Fibroblast of skin of abdomen (primary cell): ENCODE results near the gene NFATC1.
A peak's percentile ranks its signal among the peaks of the same experiment; 100 is the strongest.

ENCODE experiments used
- DNase-seq: peaks from one replicate; pipeline ENCODE4 v3.0.0-alpha.2; 2013

Gene NFATC1

DNA sequence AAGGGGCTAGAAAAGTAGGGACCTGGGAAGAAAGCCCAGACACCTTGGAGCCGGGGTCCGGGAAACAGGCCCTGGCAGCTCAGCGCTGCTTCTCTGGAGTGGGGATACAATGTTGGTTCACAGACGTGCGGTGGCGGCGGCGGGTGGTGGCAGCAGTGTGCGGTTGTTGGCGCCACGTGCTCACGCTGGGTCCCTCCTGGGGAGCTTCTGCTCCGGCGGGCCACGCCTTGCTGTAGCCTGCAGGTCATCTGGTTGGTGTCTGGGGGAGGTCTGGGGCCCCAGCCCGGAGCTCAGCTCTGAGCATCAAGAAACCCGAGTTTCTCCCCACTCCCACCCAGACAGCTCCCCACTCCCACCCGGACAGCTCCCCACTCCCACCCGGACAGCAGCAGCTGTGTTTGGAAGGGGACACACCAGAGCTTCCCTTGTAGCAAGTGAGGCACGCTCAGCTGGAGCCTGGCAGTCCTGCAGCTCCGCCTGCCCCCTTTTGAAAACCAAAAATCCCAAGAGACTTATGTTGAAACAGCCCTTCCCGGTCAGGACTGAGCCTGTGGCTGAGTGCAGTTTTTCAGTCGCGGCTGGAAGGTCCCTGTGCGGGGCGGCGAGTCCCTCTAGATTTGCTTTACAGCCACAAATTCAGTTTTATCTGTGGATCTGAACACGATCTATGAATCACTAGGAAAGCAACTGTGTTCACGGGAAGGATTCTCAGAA lies 46.9 kb downstream of the NFATC1 start:
- peak; percentile 51 for DNase-seq

DNA sequence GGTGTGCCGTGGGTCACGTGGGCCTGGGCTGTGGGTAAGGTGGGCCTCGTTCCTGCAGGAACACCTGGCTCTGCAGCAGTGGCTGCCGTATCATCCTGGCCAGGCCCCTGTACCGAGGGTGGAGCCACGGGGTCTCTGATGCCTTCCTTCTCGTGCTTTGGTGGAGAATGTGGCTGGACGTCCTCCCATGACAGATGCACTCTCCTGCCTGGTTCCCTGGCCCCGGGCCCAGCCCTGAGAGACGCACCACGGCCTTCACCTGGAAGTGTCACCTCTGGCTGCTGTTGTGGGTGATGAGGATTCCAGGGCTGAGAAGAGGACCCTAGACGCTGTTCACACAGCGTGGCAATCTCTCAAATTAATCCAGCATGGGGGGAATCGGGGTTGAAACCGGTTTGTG lies 49.5 kb downstream of the NFATC1 start:
- DNase-seq: no peak

DNA sequence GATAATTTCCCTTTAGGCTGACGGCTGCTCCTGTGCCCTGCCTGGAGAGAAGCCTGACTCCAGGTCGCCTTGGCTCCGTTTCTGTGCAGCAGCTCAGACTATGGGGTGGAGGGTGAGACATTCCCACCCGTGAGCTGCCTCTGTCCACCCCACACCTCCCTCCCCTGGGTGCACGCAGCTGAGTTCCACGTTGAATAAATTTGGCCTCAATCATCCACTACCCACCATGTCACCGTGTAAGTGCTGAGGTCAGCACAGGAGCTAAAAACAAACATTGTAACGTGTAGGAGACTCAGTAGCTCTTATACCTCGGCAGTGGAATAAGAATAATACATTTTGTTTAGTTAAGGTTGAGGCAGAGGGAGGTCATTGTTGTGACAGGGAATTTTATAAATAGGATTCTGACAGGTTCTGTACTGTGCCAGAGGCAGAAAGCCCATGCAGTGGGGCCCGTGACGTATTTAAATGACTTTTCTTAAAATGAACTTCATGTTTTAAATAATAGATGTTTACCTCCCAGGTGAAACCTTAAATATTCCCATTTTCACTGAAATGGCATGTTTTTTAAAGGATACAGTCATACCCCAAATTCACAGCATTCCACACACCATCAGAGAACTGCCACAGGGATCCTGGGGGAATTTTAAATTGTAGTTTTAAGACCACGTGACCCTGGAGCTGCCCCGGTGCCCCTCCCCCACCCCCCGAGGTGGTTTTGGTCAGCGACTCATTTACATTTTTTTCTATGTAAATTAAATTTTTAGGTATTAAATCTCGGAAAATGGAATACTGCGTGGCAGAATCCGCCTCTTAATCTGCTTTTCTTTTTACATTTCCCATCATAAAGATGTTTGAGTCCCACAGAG lies 50.2 kb downstream of the NFATC1 start:
- DNase-seq: peak; percentile 56

DNA sequence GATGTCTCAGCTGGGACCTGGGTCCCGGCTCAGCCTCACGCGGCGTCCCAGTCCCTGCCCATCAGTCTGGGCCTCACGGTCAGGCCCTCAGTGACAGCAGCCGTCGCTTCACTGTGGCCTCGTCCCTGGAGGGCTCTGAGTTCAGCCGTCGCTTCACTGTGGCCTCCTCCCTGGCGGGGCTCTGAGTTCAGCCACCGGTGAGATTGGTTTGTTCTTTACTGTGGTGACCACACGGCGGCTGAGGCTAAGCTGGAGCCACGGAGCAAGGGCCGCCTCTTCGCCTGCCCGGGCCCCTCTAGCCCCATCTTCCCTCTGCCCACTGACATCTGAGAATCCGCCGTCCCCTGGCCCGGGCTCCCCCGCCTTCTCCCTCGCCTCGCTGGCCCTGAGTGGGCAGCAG lies 51.2 kb downstream of the NFATC1 start:
- no peak for DNase-seq

DNA sequence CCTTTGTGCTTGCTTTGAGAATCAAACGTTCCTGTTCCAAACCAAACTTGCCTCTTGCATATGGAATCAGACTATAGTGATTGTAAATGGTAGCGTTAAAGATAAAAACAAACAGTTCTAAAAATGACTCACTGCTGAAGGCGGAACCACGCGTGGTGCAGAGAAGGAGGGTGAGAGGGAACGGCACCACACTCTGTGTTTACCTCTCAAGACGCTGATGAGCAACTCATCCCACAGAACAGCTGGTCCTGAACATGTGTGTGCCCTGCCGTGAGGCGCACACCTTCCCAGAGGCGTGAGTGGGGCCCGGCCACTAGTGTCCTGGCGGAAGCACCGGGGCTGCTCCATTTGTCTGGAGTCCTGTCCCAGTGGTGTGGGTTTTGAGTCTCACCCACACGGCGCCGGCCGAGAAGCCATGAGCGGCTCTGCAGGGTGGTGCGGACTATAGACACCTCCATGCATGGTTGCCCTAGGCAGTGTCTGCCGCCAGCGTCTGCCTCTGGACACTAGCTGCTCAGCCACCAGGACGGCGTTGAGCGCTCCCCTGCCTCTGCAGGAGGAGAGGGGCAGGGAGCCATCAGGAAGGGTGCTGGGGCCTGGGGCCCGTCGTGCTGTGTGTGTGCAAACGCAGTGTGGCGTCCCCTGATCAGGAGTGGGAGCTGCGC lies 52.1 kb downstream of the NFATC1 start:
- peak; percentile 23 for DNase-seq

DNA sequence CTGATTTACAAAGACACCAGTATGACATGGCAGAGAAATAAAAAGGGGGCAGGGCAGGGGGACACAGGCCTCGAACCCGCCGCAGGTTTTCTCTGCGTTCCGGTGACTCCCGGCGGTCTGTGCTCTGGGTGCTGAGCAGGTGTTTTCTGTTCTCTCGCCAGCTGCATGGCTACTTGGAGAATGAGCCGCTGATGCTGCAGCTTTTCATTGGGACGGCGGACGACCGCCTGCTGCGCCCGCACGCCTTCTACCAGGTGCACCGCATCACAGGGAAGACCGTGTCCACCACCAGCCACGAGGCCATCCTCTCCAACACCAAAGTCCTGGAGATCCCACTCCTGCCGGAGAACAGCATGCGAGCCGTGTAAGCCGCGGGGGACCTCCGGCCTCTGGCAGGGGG lies 52.9 kb downstream of the NFATC1 start:
- DNase-seq: no peak

DNA sequence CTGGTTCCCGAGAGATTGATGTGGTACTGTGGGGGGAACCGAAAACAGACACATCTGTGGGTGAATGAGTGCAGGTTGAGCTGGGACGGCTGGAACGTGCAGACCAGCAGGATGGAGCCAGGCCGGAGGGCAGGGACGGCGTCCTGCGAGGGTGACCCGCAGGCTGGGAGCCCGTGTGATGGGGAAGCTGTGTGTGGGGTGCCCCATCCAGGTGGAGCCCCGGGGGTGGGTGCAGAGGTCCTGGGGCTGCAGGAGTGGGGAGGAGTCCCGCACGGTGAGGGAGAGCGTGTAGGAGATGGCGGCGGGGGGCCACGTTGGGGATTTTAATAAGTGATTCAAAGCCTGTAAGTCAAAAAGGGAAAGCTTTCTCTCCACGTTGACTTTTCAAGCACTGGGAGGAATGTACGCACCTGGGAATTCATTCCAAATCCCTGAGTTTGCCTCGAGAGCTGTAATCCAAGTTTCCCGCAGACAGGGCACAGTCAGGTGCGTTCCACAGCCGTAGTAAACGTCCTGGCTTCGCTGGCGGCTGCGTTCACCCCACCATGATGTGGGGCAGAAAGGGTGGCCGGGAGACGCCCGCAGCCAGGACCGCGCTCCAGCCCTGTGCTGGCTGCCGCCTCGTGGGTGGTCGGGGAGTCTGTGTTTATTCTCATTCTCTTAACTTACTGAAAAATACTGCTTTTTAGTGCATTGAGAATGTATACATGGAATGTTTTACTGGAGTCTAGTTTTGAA lies 54.0 kb downstream of the NFATC1 start:
- no peak for DNase-seq

DNA sequence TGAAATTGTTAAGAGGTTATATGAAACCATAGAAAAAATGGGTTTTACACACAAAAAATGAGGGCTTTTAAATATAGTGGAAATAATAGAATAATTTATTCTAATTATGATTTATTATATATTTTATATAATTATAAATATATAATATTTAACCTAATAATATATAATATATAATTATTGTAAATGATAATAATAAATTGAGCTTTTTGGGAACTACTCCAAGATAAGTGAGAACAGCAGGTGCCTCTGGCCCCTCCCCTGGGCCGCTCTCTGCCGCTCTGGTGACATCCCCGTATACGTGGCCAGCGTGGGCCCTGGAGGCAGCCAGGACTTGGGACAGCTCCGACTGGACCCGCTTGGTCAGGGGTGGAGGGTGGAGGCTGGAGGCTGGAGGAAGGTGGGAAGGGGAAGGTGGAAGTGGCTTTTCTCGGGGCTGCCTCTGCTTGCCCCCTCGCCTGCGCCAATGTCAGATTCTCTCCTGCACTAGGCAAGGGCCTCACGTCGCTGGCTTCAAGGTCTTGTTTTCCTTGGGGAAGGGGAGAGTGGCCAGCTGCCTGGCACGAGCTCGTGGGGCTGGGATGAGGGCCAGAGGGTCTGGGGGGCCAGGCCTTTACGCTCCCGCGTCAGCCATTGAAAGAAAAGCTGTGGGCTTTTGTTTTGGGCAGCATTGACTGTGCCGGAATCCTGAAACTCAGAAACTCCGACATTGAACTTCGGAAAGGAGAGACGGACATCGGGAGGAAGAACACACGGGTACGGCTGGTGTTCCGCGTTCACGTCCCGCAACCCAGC lies 54.8 kb downstream of the NFATC1 start:
- DNase-seq: no peak

DNA sequence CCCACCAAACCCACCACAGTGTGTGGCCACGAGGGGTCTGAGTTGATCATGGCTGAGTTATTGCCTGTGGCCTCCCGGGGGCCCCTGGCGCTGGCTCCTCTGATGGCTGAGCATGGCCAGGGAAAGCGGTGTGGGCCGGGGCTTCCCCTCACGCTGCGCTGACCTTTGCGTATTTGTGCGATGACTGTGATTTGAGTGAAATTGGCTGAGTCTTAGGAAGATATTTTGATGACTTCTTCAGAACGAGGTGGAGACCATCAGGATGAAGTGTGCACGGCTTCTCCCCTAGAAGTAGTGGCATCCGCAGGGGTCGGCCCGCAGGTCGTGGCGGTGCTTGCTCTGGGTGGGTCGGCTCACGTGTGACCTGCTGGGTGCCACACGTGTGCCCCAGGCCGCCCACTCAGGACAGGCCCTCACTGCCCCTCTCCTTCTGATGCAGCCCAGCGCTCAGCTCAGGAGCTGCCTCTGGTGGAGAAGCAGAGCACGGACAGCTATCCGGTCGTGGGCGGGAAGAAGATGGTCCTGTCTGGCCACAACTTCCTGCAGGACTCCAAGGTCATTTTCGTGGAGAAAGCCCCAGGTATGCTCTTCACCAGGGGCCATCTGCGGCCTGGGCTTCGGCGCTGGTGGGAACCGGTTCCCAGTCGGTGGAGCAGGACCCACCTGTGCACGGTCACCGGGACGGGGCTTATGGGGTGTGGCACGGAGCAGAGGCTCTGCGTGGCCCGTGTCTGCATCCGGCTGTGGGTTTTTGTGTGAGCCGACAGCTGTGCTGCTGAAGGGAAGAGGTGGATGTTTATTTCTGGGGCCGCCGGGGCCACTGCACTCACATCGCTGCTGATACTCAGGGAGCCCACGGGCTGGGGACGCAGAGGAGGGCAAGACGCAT lies 55.8 kb downstream of the NFATC1 start:
- DNase-seq: no peak

DNA sequence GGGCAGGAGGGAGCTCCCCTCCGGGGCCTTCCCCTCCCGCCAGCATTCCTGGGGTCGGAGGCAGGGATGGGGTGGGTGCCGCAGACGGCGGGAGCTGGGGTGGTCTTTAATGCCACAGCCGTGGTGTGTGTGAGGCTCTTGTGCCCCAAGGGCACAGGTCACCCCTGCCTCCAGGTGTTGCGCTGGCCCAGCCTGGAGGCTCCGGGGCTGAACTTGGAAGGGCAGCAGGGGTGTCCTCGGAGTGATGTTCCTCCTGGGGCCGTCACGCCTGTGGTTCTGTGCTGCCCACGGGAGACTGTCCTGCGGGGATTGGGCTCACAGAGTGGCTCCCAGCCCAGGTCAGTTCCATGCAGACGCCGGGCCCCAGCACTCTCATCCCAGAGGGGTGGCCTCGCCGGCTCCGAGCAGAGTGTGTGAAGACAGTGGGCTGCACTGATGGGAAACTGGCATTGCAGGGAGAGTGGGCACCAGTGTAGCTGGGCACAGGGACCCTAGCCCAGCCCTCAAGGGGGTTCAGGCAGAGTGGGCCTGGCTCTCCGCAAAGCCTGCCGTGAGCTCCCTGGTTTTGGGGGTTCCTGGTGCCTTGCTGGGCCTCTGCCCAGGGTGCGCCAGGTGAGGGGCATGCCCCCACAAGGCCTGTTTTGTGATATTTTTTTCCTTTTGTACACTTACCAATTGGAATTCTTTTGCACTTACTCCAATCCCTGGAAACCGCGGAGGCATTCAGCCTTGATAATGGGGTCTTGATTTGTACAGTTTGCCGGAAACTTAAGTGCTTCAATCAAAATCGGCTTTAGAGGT lies 56.7 kb downstream of the NFATC1 start:
- peak; percentile 18 for DNase-seq

DNA sequence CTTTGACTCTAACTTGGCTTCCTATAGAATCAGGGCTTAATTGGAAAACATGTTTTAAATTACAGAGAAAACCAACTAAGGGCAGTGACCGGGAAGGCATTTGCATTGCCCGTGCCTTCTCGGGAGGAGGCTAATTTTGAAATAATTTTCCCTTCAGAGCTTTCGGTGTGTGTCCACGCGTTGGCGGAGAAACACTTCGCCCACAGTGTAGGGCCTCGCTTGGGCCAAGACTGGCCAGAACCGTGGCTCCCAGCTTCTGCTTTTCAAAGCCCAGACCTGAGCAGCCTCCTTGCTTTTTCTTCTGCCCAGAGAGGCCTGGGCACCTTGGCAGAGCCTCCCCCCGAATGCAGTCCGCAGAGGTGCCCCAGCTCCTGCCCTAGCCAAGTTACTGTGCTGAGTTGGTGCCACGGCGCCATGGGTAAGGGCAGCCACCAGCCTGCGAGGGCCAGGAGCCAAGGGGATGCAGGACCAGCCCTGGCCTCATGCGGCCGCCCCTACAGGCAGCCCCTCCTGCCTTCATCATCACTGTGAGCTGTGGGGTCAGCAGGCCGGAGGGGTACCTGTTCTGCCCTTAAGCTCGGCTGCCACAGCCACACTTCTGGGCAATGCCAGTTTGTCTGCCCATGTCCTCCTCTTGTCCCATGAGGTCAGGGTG lies 57.4 kb downstream of the NFATC1 start:
- no peak for DNase-seq

DNA sequence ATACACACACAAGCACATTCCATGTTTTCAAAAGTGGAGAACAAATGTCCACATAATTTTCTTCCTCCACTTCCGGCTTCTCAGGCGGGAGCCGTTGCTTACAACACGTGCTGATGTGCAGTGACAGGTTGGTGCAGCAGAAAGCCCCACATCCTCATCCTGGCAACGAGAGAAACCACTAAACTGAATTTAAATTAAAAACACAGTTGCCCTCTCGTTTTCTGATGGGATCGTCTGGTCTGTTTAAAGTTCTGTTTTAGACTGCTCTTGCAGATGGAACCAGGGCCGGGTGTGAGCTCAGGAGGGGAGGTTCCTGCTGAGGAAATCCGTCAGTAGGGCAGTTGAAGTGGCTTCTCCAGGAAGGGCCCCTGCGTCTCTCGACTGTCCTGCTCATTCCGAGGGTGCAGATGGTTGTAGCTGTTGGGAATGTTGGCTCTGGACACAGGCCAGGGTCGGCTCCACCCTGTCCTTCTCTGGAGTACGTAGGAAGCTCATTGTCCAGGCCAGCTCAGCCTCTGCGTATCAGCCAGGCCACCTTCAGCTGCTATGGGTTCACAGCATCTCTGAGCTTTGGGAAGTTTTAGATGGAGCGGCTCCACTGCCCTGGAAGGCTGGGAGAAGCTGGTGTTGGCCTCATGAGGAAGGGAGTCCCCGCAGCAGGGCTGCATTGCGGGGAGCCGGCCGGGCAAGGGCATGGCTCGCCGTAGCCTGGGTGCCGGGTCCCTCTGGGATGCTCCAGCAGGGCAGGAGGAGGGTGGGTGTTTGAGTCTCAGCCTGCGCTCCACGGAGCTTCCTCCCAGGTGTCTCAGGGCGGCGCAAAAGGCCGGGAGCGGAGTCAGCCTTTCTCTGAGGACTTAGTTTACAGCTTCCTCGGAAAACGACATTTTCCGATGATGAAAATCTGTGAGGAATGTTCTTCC lies 58.3 kb downstream of the NFATC1 start:
- DNase-seq: peak; percentile 12

DNA sequence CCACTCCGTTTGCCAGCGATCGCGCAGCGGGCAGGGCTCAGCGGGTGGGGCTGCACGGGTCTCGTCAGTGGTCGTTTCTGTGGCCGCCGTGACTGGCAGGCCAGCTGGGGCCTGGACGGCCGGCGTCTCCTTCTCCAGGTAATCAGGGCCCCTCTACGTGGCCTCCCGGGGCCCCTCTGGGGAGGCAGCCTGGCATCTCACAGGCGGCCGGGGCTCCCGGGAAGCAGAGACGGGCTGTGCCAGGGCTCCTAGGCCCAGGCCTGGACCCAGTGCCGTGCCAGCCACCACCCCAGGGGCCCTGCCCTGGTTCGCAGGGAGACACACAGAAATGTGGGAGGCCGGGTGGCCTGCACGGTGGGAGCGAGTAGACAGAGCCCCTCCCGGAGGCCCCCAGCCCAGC lies 59.5 kb downstream of the NFATC1 start:
- no peak for DNase-seq

DNA sequence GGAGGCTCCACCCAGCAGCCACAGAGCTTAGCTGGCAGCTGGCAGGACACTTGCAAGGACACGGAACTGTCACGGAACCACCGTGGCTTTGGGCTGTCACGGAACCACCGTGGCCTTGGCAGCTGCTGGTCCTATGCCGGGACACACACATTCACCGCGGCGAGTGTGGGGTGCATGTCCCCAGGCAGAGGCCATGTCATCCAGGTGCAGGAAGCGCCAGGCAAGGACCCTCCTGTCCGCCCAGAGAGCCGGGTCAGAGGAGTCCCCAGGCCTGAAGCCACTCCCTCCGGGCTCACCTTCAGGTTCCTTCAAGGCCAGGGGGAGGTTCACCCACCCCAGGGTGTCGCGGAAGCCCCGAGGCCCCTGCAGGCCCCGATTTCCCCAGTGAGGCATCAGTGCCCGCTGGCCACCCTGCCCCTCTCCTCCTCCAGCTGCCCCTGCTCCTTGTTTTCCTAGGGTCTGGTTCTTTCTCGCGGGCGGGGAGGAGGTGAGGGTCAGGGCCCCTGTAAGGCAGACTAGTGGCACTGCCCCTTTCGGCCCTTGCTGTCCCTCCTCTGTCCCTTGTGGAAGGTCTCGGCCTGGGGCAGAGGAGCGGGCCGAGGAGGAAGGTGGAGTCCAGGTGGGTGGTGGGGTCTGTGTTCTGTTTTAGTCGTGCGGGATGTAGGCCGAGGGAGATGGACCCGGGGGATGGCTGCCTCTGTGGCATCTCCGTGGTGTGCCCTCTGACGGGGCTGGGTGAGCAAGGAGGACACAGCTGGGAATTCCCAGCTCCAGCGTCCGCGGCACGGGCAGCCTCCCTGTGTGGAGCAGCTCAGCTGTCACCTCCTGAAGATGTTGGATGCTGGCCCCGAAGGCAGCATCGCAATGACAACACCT lies 60.6 kb downstream of the NFATC1 start:
- DNase-seq: no peak

DNA sequence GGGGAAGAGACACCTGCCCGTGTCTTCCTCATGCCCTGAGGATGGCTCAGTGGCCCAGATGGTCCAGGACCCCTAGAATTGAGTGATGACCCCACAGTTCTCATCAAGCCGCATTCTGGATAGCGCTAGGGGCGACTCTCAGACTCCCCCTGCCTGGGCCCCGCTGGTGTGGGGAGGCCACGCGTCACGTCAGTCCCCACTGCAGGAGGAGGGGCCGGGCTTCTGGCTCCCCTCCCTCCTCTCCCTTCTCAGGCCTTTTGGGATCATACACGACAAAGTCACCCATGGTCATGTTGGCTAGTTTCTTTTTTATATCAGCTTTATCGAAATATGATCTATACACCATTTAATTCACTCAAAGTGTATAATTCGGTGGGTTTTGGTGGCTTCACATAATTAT lies 61.5 kb downstream of the NFATC1 start:
- no peak for DNase-seq

DNA sequence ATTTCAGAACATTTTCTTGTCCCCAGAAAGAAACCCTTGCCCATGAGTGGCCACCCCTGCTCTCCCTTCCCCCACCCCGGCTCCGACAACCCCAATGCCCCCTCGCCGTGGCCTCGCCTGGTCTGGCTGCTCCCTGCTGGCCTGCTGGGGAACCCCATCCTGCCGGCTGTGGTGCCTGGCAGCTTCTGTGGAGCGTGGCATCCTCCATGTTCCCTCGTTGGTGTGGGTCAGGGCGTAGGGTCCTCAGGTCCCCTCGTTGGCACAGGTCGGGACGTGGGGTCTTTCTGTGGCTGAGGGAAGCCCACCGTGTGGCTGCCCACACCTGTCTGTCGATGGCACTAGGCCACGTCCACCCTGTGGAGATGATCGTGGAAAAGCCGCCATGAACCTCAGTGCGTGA lies 61.9 kb downstream of the NFATC1 start:
- no peak for DNase-seq

DNA sequence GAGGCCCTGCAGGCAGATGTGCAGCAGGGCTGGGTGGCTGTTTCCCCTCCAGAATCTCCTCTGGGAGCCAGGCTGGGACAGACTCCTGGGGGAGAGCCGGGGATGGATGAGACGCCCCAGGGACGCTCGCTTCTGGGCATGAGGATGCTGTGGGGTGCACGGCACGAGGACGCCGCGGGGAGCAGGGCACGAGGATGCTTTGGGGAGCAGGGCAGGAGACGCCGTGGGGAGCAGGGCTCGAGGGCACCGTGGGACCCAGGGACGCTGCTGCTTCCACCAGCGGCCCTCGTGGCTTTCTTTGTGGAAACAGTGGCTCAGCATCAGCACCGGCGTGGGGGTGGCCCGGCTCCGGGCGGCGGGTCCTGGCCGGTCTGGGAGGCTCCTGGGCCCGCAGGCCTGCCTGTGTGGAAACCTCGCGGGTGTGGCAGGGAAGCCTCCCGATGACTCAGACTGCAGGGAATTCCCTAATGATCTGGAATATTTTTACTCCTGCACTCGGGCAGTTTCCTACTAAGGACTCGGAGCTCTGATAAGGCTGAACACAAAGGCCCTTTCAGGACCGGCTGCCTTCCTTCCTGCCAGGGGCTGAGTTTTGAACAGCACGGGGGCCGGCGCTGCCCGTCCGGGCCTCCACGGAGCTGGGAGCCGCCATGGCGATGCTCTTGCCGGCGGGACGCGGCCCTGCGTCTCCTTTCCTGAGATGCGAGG lies 62.6 kb downstream of the NFATC1 start:
- peak; percentile 79 for DNase-seq
